ENCODE data around the gene SLC3A2.
"Not testable (repeated sequence)": the region's sequence is repeated elsewhere in the genome, so short reads cannot be mapped to it uniquely, and the experiment has no call there.

- not testable (repeated sequence) for TF ChIP-seq POLR2AphosphoS5 (IDR thresholded peaks at IDR 0.05); CTCF (IDR thresholded peaks at IDR 0.05 in 8 of 11, conservative IDR thresholded peaks at IDR 0.05 in 3 of 11); POLR2A (IDR thresholded peaks at IDR 0.05)
Observed at GRCh38 chr11:62937528-62937927, 56.8 kb downstream of the SLC3A2 start.

All from spleen (tissue), 7 donors.